ENCODE measurements around the gene LDLRAD2. TPM values are rescaled to one million over a fixed set of nuclear protein-coding genes. Genes with fewer than 3 reads are reported as not detected.
A peak's percentile ranks its signal among the peaks of the same experiment; 100 is the strongest.

LDLRAD2 gene
- total RNA-seq, 1 experiment from 2014 or later = not detected

DNA sequence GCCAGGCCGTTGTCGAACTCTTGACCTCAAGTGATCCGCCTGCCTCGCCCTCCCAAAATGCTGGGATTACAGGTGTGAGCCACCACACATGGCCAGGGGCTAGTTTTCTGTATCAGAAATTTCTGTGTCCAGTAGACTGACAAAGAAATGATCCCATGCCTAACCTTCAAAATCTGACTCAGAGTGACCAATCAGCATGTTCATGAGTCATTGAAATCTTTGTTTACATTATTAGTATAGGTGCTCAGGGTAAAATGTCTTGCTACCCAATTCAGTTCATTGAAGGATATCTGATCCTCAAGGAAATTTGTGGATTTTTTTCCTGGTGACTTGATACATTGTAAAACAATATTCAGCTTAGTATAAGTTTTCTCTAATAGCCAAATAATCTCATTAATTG lies 11.0 kb upstream of the LDLRAD2 start:
- no peaks in the 10 kb centered on the region for H3K27me3 ChIP-seq (ENCODE audit: control insufficient read depth, insufficient read depth, low read length)
- no peaks in the 10 kb centered on the region for H3K4me1 ChIP-seq (ENCODE audit: control insufficient read depth, insufficient read depth, low read length)
- ATAC-seq (peak; percentile 66; the same call in 1 of the 2 replicates), DNase-seq (ENCODE audit: low read depth, low spot score) (peak; percentile 48)
- H3K36me3 ChIP-seq (ENCODE audit: control insufficient read depth, insufficient read depth, low read length) = no peaks in the 10 kb centered on the region
- intact Hi-C loops (cut with micrococcal nuclease; ENCODE audit: unreplicated experiment) = no loop called here
- CTCF ChIA-PET = no interaction called here
- H3K9me3 ChIP-seq (ENCODE audit: control insufficient read depth, insufficient read depth, low read depth, low read length) = no peaks in the 10 kb centered on the region
- POLR2A ChIA-PET = interaction anchor here (0.6 kb wide), 1 partner anchor 890 kb away, joined by 21 read pairs; no protein-coding TSS in a partner anchor
- H3K27ac ChIP-seq (ENCODE audit: low read length) = no peak overlapping the region
- TF ChIP-seq REST (IDR thresholded peaks at IDR 0.05; ENCODE audit: insufficient read depth in 1 of 2, low read depth in 2 of 2, low read length in 1 of 2) (no peak), TCF7L2 (IDR thresholded peaks at IDR 0.05; ENCODE audit: low read depth, low read length) (no peak), SIN3A (IDR thresholded peaks at IDR 0.05; ENCODE audit: borderline replicate concordance, insufficient read depth, low read depth, low read length) (no peak), POLR2AphosphoS5 (IDR thresholded peaks at IDR 0.05; ENCODE audit: low read depth, low read length) (no peak)
- H3K4me3 ChIP-seq (ENCODE audit: low read depth in 2 of 2, low read length in 2 of 2) = no peak overlapping the region
- in situ Hi-C loops (cut with HindIII; ENCODE audit: low pct_unique_long_range_greater_than_20kb, low sequenced_read_pairs) = no loop called here
- BruUV-seq (replicated peaks) = no TSS peak

- H3K27ac ChIP-seq (ENCODE audit: low read length) = no peak overlapping the region
- no TSS peak for BruUV-seq (replicated peaks)
- H3K9me3 ChIP-seq (ENCODE audit: control insufficient read depth, insufficient read depth, low read depth, low read length) = no peaks in the 10 kb centered on the region
- no peak for TF ChIP-seq SIN3A (IDR thresholded peaks at IDR 0.05; ENCODE audit: borderline replicate concordance, insufficient read depth, low read depth, low read length)
- TF ChIP-seq, protein P1, sequence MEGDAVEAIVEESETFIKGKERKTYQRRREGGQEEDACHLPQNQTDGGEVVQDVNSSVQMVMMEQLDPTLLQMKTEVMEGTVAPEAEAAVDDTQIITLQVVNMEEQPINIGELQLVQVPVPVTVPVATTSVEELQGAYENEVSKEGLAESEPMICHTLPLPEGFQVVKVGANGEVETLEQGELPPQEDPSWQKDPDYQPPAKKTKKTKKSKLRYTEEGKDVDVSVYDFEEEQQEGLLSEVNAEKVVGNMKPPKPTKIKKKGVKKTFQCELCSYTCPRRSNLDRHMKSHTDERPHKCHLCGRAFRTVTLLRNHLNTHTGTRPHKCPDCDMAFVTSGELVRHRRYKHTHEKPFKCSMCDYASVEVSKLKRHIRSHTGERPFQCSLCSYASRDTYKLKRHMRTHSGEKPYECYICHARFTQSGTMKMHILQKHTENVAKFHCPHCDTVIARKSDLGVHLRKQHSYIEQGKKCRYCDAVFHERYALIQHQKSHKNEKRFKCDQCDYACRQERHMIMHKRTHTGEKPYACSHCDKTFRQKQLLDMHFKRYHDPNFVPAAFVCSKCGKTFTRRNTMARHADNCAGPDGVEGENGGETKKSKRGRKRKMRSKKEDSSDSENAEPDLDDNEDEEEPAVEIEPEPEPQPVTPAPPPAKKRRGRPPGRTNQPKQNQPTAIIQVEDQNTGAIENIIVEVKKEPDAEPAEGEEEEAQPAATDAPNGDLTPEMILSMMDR (IDR thresholded peaks at IDR 0.05) = no peak
- ATAC-seq (no peak), DNase-seq (ENCODE audit: low read depth, low spot score) (no peak)
- no peaks in the 10 kb centered on the region for H3K36me3 ChIP-seq (ENCODE audit: control insufficient read depth, insufficient read depth, low read length)
- in situ Hi-C loops (cut with HindIII; ENCODE audit: low pct_unique_long_range_greater_than_20kb, low sequenced_read_pairs) (no loop called here), intact Hi-C loops (cut with micrococcal nuclease; ENCODE audit: unreplicated experiment) (no loop called here)
- no peaks in the 10 kb centered on the region for H3K4me1 ChIP-seq (ENCODE audit: control insufficient read depth, insufficient read depth, low read length)
- no peaks in the 10 kb centered on the region for H3K27me3 ChIP-seq (ENCODE audit: control insufficient read depth, insufficient read depth, low read length)
- ChIA-PET POLR2A (no interaction called here), CTCF (no interaction called here)
- no peak overlapping the region for H3K4me3 ChIP-seq (ENCODE audit: low read depth in 2 of 2, low read length in 2 of 2)
These were observed 7.5 kb upstream of the LDLRAD2 start for GRCh38 chr1:21804536-21804935.

GRCh38 chr1:21813542-21813941 lies 1.5 kb downstream of the LDLRAD2 start:
- H3K4me3 ChIP-seq (ENCODE audit: low read depth in 2 of 2, low read length in 2 of 2) = no peak overlapping the region
- no peak overlapping the region for H3K27ac ChIP-seq (ENCODE audit: low read length)
- BruUV-seq (replicated peaks) = no TSS peak
- ATAC-seq = no peak
- ChIA-PET POLR2A (no interaction called here), CTCF (no interaction called here)
- in situ Hi-C loops (cut with HindIII; ENCODE audit: low pct_unique_long_range_greater_than_20kb, low sequenced_read_pairs) (no loop called here), intact Hi-C loops (cut with micrococcal nuclease; ENCODE audit: unreplicated experiment) (no loop called here)
- H3K4me1 ChIP-seq (ENCODE audit: control insufficient read depth, insufficient read depth, low read length) = peaks cover 6% of the 10 kb centered on the region
- H3K27me3 ChIP-seq (ENCODE audit: control insufficient read depth, insufficient read depth, low read length) = no peaks in the 10 kb centered on the region
- no peaks in the 10 kb centered on the region for H3K36me3 ChIP-seq (ENCODE audit: control insufficient read depth, insufficient read depth, low read length)
- H3K9me3 ChIP-seq (ENCODE audit: control insufficient read depth, insufficient read depth, low read depth, low read length) = no peaks in the 10 kb centered on the region
- TF ChIP-seq REST (IDR thresholded peaks at IDR 0.05; ENCODE audit: insufficient read depth in 1 of 2, low read depth in 2 of 2, low read length in 1 of 2) (no peak), POLR2AphosphoS5 (IDR thresholded peaks at IDR 0.05; ENCODE audit: low read depth, low read length) (no peak), TCF7L2 (IDR thresholded peaks at IDR 0.05; ENCODE audit: low read depth, low read length) (no peak), SIN3A (IDR thresholded peaks at IDR 0.05; ENCODE audit: borderline replicate concordance, insufficient read depth, low read depth, low read length) (no peak)
- TF ChIP-seq, protein P1 (IDR thresholded peaks at IDR 0.05) = no peak
- DNase-seq (ENCODE audit: low read depth, low spot score) = no peak

Data from Panc1 (cell line).